Choroid plexus epithelial cell (primary cell): ENCODE data around the gene TCERG1.

Experiments used
- DNase-seq: peaks from one replicate; pipeline ENCODE4 v3.0.0-alpha.2; 2010; ENCODE audit warnings: low read depth
- H3K4me3 ChIP-seq: 2 replicates; pipeline ENCODE4 v1.5.1; 2011; ENCODE audit warnings: low read depth, mild to moderate bottlenecking, control low read depth, low read length, moderate library complexity
- TF ChIP-seq, protein P1 (sequence below): conservative IDR thresholded peaks from 2 replicates; pipeline ENCODE4 v1.5.1; 2011; ENCODE audit warnings: low read depth, mild to moderate bottlenecking, control low read depth, inconsistent platforms, low read length, moderate library complexity

Gene TCERG1

DNA sequence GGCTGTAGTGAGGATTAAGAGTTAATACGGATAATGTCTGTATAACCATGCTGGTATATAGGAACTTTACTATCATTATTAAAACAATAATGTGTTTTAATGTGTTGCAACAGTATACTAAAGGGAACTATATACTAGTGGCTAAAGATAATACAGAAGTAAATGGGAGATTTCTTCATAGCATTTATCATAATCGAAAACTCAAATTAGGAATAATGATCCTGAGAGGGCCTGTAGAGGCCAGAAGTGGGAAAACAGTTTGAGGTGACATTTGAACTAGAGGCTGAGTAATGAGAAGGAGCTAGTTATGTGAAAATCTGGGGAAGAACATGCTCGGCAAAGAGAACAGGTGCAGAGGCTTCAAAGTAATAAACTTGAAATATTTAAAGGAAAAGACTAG is 2.9 kb downstream of the TCERG1 start:
- no peak overlapping the region for H3K4me3 ChIP-seq
- DNase-seq, result no peak
- TF ChIP-seq, protein P1, sequence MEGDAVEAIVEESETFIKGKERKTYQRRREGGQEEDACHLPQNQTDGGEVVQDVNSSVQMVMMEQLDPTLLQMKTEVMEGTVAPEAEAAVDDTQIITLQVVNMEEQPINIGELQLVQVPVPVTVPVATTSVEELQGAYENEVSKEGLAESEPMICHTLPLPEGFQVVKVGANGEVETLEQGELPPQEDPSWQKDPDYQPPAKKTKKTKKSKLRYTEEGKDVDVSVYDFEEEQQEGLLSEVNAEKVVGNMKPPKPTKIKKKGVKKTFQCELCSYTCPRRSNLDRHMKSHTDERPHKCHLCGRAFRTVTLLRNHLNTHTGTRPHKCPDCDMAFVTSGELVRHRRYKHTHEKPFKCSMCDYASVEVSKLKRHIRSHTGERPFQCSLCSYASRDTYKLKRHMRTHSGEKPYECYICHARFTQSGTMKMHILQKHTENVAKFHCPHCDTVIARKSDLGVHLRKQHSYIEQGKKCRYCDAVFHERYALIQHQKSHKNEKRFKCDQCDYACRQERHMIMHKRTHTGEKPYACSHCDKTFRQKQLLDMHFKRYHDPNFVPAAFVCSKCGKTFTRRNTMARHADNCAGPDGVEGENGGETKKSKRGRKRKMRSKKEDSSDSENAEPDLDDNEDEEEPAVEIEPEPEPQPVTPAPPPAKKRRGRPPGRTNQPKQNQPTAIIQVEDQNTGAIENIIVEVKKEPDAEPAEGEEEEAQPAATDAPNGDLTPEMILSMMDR, result no peak

- no peak for DNase-seq
- TF ChIP-seq, protein P1, result peak; percentile 46
- H3K4me3 ChIP-seq, result no peak overlapping the region
Measured at GRCh38 chr5:146451411-146451810, 4.3 kb downstream of the TCERG1 start.

- TF ChIP-seq, protein P1, result no peak
- no peak overlapping the region for H3K4me3 ChIP-seq
- DNase-seq, result no peak
Measured at GRCh38 chr5:146457431-146457830, 10.3 kb downstream of the TCERG1 start.

DNA sequence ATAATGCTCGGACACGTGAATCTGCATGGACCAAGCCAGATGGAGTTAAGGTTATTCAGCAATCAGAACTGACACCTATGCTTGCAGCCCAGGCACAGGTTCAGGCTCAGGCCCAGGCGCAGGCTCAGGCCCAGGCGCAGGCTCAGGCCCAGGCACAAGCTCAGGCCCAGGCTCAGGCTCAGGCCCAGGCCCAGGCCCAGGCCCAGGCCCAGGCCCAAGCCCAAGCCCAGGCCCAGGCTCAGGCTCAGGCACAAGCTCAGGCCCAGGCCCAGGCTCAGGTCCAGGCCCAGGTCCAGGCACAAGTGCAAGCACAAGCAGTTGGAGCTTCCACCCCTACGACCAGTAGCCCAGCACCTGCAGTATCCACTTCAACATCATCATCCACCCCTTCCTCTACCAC is 11.8 kb downstream of the TCERG1 start:
- no peak overlapping the region for H3K4me3 ChIP-seq
- TF ChIP-seq, protein P1, result no peak
- DNase-seq, result no peak

GRCh38 chr5:146461319-146461718 is 14.2 kb downstream of the TCERG1 start:
- TF ChIP-seq, protein P1, result no peak
- H3K4me3 ChIP-seq, result no peak overlapping the region
- peak; percentile 21 for DNase-seq

GRCh38 chr5:146463446-146463845 is 16.3 kb downstream of the TCERG1 start:
- H3K4me3 ChIP-seq, result no peak overlapping the region
- TF ChIP-seq, protein P1, result no peak

DNA sequence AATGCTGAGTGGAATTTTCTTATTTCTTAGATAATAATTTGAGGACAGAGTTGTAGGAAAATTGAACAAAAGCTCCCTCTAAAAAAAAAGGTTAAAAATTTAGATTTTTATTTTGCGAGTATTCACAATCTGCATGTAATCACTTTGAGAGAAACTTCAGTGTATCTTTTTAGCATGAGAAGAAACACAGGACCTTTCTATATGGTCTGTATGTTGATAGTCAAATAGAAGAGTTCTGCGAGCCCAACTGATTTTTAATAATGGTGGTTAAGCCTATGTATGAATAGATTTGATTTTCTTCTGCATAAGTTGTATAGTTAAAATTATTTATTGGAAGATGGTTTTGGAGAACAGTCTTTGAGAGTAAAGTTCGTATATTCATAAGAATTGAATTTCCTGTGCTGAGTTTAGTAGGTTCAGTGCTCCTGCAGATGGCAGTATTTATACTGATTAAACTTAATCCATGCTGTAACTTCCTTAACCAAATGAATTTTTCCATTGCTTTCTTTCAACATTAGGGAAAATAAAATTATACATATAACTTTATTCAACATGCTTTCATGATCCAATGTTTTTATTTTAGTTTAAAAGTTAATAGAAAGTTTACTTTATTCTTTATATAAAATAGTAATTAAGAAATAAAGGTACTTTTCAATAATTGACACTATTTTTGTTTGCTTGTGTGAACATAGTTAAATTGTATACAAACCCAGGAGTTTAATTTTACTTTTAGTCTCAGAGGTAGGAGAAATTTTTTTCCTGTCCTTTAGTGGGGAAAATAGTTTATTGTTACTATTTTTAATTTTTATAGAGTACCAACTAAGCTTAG is 19.6 kb downstream of the TCERG1 start:
- TF ChIP-seq, protein P1, result peak; percentile 63
- peak; percentile 60 for DNase-seq

More at GRCh38 chr5:146463446-146463845, 16.3 kb downstream of the TCERG1 start:
- DNase-seq, result no peak

More for the DNA sequence above, 19.6 kb downstream of the TCERG1 start:
- H3K4me3 ChIP-seq, result no peak overlapping the region
